ENCODE results near the gene MAP3K3. TPM values are rescaled to one million over a fixed set of nuclear protein-coding genes. Genes with fewer than 3 reads are reported as not detected.

Gene MAP3K3
- polyA plus RNA-seq, 1 experiment, result 32.5 TPM

DNA sequence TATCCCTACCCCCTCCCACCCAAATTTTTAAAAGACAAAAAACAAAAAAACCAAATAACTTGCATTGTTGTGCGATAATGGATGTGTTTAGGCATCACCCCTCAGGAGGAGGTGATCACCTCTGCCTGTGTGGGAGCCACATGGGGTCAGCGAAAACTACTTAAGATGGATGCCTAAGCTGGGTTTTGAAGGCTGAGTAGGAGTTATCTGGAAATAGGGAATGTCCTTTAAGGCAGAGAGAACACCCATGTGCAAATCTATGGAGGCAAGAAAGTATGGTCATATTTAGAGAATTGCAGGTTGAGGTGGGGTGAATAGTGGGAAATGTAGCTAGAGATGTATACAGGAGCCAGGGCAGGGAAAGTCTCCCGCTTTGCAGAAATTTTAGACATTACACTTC lies 27.1 kb upstream of the MAP3K3 start:
- H3K36me3 ChIP-seq (ENCODE audit: control insufficient read depth, insufficient read depth, low read length), result peaks cover 4% of the 10 kb centered on the region
- POLR2A ChIA-PET, result no interaction called here
- no peak for DNase-seq (ENCODE audit: low read depth)
- no peaks in the 10 kb centered on the region for H3K27me3 ChIP-seq (ENCODE audit: control insufficient read depth, insufficient read depth, low read length)
- H3K4me3 ChIP-seq (ENCODE audit: low read depth, low read length), result no peak overlapping the region
- CTCF ChIA-PET, result interaction anchor here (1.0 to 1.1 kb wide), 2 partner anchors 11 to 170 kb away, joined by 3 to 5 read pairs; no protein-coding TSS in a partner anchor
- TF ChIP-seq CTCF (IDR thresholded peaks at IDR 0.05; ENCODE audit: insufficient read depth, low read depth, low read length), result no peak

DNA sequence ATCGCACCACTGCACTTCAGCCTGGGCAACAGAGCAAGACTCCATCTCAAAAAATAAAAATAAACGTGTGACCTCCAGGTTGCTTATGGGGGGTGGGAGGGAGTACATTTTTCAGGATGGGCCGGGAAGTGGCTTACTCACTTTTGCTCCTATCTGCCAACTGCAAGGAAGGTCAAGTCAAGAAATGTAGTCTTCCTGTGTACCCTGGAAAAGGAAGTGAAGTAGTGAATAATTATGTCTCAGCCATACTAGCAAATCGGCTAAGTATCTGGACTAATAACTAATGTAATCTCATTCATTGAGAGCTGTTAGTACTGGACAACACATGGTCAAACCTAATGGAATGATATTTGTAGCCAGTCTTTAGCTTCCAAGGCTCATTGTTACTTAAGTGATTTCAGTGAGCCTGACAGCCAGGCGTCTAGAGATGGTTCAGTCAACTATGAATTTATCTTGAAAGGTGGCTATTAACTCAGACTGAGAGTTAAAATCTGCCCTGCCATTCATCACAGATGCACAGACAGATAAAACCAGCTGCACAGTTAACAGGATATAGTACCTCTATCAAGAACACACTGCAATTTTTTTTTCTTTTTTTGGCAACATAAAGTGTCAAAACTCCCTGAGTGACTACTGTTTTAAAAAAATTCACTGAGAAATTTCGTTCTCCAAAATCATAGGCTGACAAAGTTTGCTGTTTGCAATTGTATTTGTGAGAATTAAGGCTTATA lies 25.2 kb upstream of the MAP3K3 start:
- Histone ChIP-seq H3K4me3 (ENCODE audit: low read depth, low read length) (no peak overlapping the region), H3K36me3 (ENCODE audit: control insufficient read depth, insufficient read depth, low read length) (peaks cover 2% of the 10 kb centered on the region), H3K27me3 (ENCODE audit: control insufficient read depth, insufficient read depth, low read length) (no peaks in the 10 kb centered on the region)
- ChIA-PET POLR2A (no interaction called here), CTCF (interaction anchor here (0.9 kb wide), 1 partner anchor 14 kb away, joined by 3 read pairs; no protein-coding TSS in a partner anchor)
- no peak for DNase-seq (ENCODE audit: low read depth)
- TF ChIP-seq CTCF (IDR thresholded peaks at IDR 0.05; ENCODE audit: insufficient read depth, low read depth, low read length), result no peak

GRCh38 chr17:63598281-63598680 lies 23.9 kb upstream of the MAP3K3 start:
- ChIA-PET CTCF (no interaction called here), POLR2A (no interaction called here)
- Histone ChIP-seq H3K36me3 (ENCODE audit: control insufficient read depth, insufficient read depth, low read length) (no peaks in the 10 kb centered on the region; the same call in 1 of the 2 replicates), H3K27me3 (ENCODE audit: control insufficient read depth, insufficient read depth, low read length) (no peaks in the 10 kb centered on the region), H3K4me3 (ENCODE audit: low read depth, low read length) (no peak overlapping the region)
- TF ChIP-seq CTCF (IDR thresholded peaks at IDR 0.05; ENCODE audit: insufficient read depth, low read depth, low read length), result no peak
- no peak for DNase-seq (ENCODE audit: low read depth)

- POLR2A ChIA-PET, result no interaction called here
- CTCF ChIA-PET, result interaction anchor here (0.8 to 3.6 kb wide), 5 partner anchors 11 to 182 kb away, joined by 3 to 23 read pairs (median 3); no protein-coding TSS in a partner anchor
- TF ChIP-seq CTCF (IDR thresholded peaks at IDR 0.05; ENCODE audit: insufficient read depth, low read depth, low read length), result no peak
Observed at GRCh38 chr17:63600569-63601438, 21.4 kb upstream of the MAP3K3 start, which contains the start of gene TACO1. TSS of gene TACO1 (plus strand) at chr17:63600895. CDS start at chr17:63601084, 189 bp downstream.

More at GRCh38 chr17:63600569-63601438, 21.4 kb upstream of the MAP3K3 start, which contains the start of gene TACO1:
- Histone ChIP-seq H3K36me3 (ENCODE audit: control insufficient read depth, insufficient read depth, low read length) (no peaks in the 10 kb centered on the region; the same call in none of the 2 replicates), H3K4me3 (ENCODE audit: low read depth, low read length) (peak within 1 kb of the TSS; percentile 96), H3K27me3 (ENCODE audit: control insufficient read depth, insufficient read depth, low read length) (no peaks in the 10 kb centered on the region)
- DNase-seq (ENCODE audit: low read depth), result no peak

Data from BJ (cell line).